Calu3 (cell line): ENCODE results near the gene SLC38A11. TPM values are rescaled to one million over a fixed set of nuclear protein-coding genes. Genes with fewer than 3 reads are reported as not detected.

Experiments
- BruUV-seq: library from RNA; stranded (reverse); fragments of 400-500 nt; replicated peaks from 2 replicates; lab custom pipeline; 2021; lab: Mats Ljungman, UMichigan
- CTCF ChIA-PET: fragments of 300-600 bp; sonication (Branson Sonifier 250); formaldehyde crosslinking; loops from one replicate; lab custom pipeline; 2022; ENCODE audit warnings: antibody characterized with exemption; lab: Charles Lee
- DNase-seq: peaks from one replicate; pipeline ENCODE4 v3.0.0; 2022
- H3K27ac Mint-ChIP-seq: one replicate; pipeline ENCODE4 v1.8.0; 2022; ENCODE audit warnings: mixed read lengths; ENCODE audit not compliant: unreplicated experiment
- H3K27me3 Mint-ChIP-seq: one replicate; pipeline ENCODE4 v1.8.0; 2022; ENCODE audit warnings: mixed read lengths; ENCODE audit not compliant: unreplicated experiment
- H3K36me3 Mint-ChIP-seq: one replicate; pipeline ENCODE4 v1.8.0; 2022; ENCODE audit warnings: mild to moderate bottlenecking, moderate library complexity, mixed read lengths; ENCODE audit not compliant: insufficient read depth, unreplicated experiment
- H3K4me1 Mint-ChIP-seq: one replicate; pipeline ENCODE4 v1.8.0; 2022; ENCODE audit warnings: mild to moderate bottlenecking, low read depth, mixed read lengths; ENCODE audit not compliant: unreplicated experiment
- H3K4me3 Mint-ChIP-seq: one replicate; pipeline ENCODE4 v1.8.0; 2022; ENCODE audit warnings: mild to moderate bottlenecking, low read depth, moderate library complexity, mixed read lengths; ENCODE audit not compliant: unreplicated experiment
- H3K9me3 Mint-ChIP-seq: one replicate; pipeline ENCODE4 v1.8.0; 2022; ENCODE audit warnings: low read depth, mixed read lengths; ENCODE audit not compliant: unreplicated experiment
- intact Hi-C: fragments of 100-400 bp; cut with micrococcal nuclease; formaldehyde crosslinking; loops from one replicate; pipeline ENCODE4 v1.10.0; 2022; ENCODE audit not compliant: unreplicated experiment
- total RNA-seq: library from RNA; stranded (reverse); gene quantifications from 2 replicates; pipeline ENCODE4 v1.2.3, GENCODE V29; 2022
- TF ChIP-seq, protein P1 (sequence below): fragments of 200-600 bp; IDR thresholded peaks from one replicate; pipeline ENCODE4 v1.8.0; 2022; ENCODE audit warnings: antibody characterized with exemption; ENCODE audit not compliant: unreplicated experiment

The SLC38A11 gene
- total RNA-seq, 1 experiment from 2014 or later = 0.57 TPM

- no peaks in the 10 kb centered on the region for H3K4me1 Mint-ChIP-seq
- TF ChIP-seq, protein P1, sequence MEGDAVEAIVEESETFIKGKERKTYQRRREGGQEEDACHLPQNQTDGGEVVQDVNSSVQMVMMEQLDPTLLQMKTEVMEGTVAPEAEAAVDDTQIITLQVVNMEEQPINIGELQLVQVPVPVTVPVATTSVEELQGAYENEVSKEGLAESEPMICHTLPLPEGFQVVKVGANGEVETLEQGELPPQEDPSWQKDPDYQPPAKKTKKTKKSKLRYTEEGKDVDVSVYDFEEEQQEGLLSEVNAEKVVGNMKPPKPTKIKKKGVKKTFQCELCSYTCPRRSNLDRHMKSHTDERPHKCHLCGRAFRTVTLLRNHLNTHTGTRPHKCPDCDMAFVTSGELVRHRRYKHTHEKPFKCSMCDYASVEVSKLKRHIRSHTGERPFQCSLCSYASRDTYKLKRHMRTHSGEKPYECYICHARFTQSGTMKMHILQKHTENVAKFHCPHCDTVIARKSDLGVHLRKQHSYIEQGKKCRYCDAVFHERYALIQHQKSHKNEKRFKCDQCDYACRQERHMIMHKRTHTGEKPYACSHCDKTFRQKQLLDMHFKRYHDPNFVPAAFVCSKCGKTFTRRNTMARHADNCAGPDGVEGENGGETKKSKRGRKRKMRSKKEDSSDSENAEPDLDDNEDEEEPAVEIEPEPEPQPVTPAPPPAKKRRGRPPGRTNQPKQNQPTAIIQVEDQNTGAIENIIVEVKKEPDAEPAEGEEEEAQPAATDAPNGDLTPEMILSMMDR = no peak
- CTCF ChIA-PET = interaction anchor here (1.2 kb wide), 1 partner anchor 12 kb away, joined by 7 read pairs; no protein-coding TSS in a partner anchor
- no peaks in the 10 kb centered on the region for H3K27me3 Mint-ChIP-seq
- no peak for DNase-seq
- H3K4me3 Mint-ChIP-seq = no peak overlapping the region
- BruUV-seq = no TSS peak
- intact Hi-C loops = no loop called here
- H3K9me3 Mint-ChIP-seq = no peaks in the 10 kb centered on the region
- no peak overlapping the region for H3K27ac Mint-ChIP-seq
- H3K36me3 Mint-ChIP-seq = peaks cover 2% of the 10 kb centered on the region
Measured at GRCh38 chr2:164847291-164847690, 108.0 kb downstream of the SLC38A11 start.

GRCh38 chr2:164846276-164846675 lies 109.0 kb downstream of the SLC38A11 start:
- H3K27ac Mint-ChIP-seq = no peak overlapping the region
- CTCF ChIA-PET = no interaction called here
- no peak for DNase-seq
- H3K36me3 Mint-ChIP-seq = peaks cover 12% of the 10 kb centered on the region
- no peaks in the 10 kb centered on the region for H3K27me3 Mint-ChIP-seq
- H3K4me3 Mint-ChIP-seq = no peak overlapping the region
- TF ChIP-seq, protein P1 = no peak
- H3K4me1 Mint-ChIP-seq = no peaks in the 10 kb centered on the region
- H3K9me3 Mint-ChIP-seq = no peaks in the 10 kb centered on the region
- intact Hi-C loops = no loop called here
- BruUV-seq = no TSS peak

Other genes with a start within 250 kb of the SLC38A11 start
- gene COBLL1, start 113.7 kb downstream of the SLC38A11 start, total RNA-seq = 44.9 and 56.9 TPM in 2 replicates
- gene SCN3A, start 248.5 kb upstream of the SLC38A11 start, total RNA-seq = 0.09 and 1.3 TPM in 2 replicates